H1 (cell line): ENCODE results near the gene GTF2H1.

ENCODE experiments used
- CHD7 ChIP-seq: fragments of 300-600 bp; sonication (generic); IDR thresholded peaks from 2 replicates; pipeline ENCODE4 v1.7.1; 2012; ENCODE audit warnings: low read length, moderate library complexity, mild to moderate bottlenecking, inconsistent platforms; ENCODE audit not compliant: insufficient replicate concordance
- CTCF ChIP-seq, 3 experiments: IDR thresholded peaks; 1 replicate in 2 of 3; 2 replicates in 1 of 3; pipeline versions ENCODE4 v1.5.1 to v1.6.1; 2011; ENCODE audit warnings: low read length in 3 of 3, mild to moderate bottlenecking in 3 of 3, inconsistent platforms in 2 of 3, low read depth in 1 of 3, moderate library complexity in 1 of 3; ENCODE audit not compliant: insufficient read depth in 1 of 3; ENCODE audit errors: control extremely low read depth in 1 of 3
- EP300 ChIP-seq, 2 experiments: IDR thresholded peaks; 1 replicate in 1 of 2; 2 replicates in 1 of 2; pipeline ENCODE4 v1.6.1; 2011 to 2012; ENCODE audit warnings: low read depth in 2 of 2, low read length in 2 of 2, mild to moderate bottlenecking in 2 of 2, borderline replicate concordance in 1 of 2, inconsistent platforms in 1 of 2, moderate library complexity in 1 of 2
- HDAC2 ChIP-seq, 2 experiments: fragments of 300-600 bp in 1 of 2; sonication (generic) in 1 of 2; IDR thresholded peaks; 2 replicates each; pipeline ENCODE4 v1.6.1; 2011 to 2012; ENCODE audit warnings: low read depth in 2 of 2, low read length in 2 of 2, mild to moderate bottlenecking in 2 of 2, moderate library complexity in 2 of 2, borderline replicate concordance in 1 of 2, inconsistent platforms in 1 of 2
- JUN ChIP-seq: IDR thresholded peaks from 2 replicates; pipeline ENCODE4 v1.6.1; 2011; ENCODE audit warnings: low read depth, mild to moderate bottlenecking, improper control_type of control experiment, low read length
- POLR2A ChIP-seq, 2 experiments: IDR thresholded peaks; 1 replicate in 1 of 2; 2 replicates in 1 of 2; pipeline ENCODE4 v1.6.1; 2011; ENCODE audit warnings: low read depth in 2 of 2, low read length in 2 of 2, mild to moderate bottlenecking in 2 of 2; ENCODE audit errors: control extremely low read depth in 1 of 2
- POLR2AphosphoS5 ChIP-seq: IDR thresholded peaks from 2 replicates; pipeline ENCODE4 v1.6.1; 2011; ENCODE audit warnings: low read depth, low read length
- YY1 ChIP-seq: IDR thresholded peaks from 2 replicates; pipeline ENCODE4 v1.6.1; 2011; ENCODE audit warnings: low read depth, mild to moderate bottlenecking, low read length

DNA sequence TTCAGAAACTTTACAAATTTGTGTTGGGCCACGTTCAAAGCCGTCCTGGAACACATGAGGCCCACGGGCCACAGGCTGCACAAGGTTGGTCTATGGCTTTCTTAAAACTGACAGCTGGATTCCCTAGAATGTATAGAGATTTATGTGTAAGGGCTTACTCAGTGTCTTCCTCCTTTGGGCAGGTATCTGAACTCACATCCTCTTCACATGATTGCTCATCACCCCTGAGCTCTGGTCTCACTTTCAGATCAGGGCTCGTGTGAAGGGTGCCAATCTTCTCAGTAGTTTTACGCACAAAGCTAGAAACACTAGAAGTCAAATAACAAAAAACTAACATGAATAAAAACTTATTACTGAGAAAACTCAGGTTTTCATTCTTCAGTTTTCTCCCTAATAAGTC, 27.5 kb upstream of the GTF2H1 start:
- TF ChIP-seq JUN, result no peak
- TF ChIP-seq CTCF (IDR thresholded peaks at IDR 0.05; ENCODE audit: control extremely low read depth in 1 of 3, insufficient read depth in 1 of 3, low read depth in 1 of 3, low read length in 3 of 3), result no peak
- TF ChIP-seq EP300 (IDR thresholded peaks at IDR 0.05; ENCODE audit: borderline replicate concordance in 1 of 2, low read depth in 2 of 2, low read length in 2 of 2), result no peak
- no peak for TF ChIP-seq YY1
- no peak for TF ChIP-seq HDAC2 (IDR thresholded peaks at IDR 0.05; ENCODE audit: borderline replicate concordance in 1 of 2, low read depth in 2 of 2, low read length in 2 of 2)
- no peak for TF ChIP-seq POLR2AphosphoS5
- TF ChIP-seq POLR2A (IDR thresholded peaks at IDR 0.05; ENCODE audit: control extremely low read depth in 1 of 2, low read depth in 2 of 2, low read length in 2 of 2), result no peak
- TF ChIP-seq CHD7, result no peak
